Testis (tissue), 3 donors: ENCODE measurements around the gene PAK1. TPM values are rescaled to one million over a fixed set of nuclear protein-coding genes. Genes with fewer than 3 reads are reported as not detected.

Source experiments
- DNase-seq: peaks from one replicate; pipeline ENCODE4 v3.0.0-alpha.2; 2019
- H3K27ac ChIP-seq, 2 donors: fragments of 200-600 bp; sonication (generic); one replicate each; pipeline ENCODE4 v1.5.1; 2019
- H3K27me3 ChIP-seq: fragments of 200-600 bp; sonication (generic); one replicate; pipeline ENCODE4 v1.5.1; 2019
- H3K36me3 ChIP-seq: fragments of 200-600 bp; sonication (generic); one replicate; pipeline ENCODE4 v1.5.1; 2017; ENCODE audit warnings: low read depth; ENCODE audit errors: missing control alignments
- H3K4me1 ChIP-seq: fragments of 200-600 bp; sonication (generic); one replicate; pipeline ENCODE4 v1.5.1; 2019
- H3K4me3 ChIP-seq, 2 donors: fragments of 200-600 bp; sonication (generic); one replicate each; pipeline ENCODE4 v1.5.1; 2017 to 2019
- H3K9me3 ChIP-seq: fragments of 200-600 bp; sonication (generic); one replicate; pipeline ENCODE4 v1.5.1; 2017
- POLR2A ChIP-seq: fragments of 450-650 bp; IDR thresholded peaks from one replicate; pipeline ENCODE4 v1.6.1; 2017; ENCODE audit warnings: antibody characterized with exemption, mild to moderate bottlenecking, moderate library complexity
- WGBS, 2 donors: methylation state at CpG; one replicate each; pipeline ENCODE4 v1.1.5; 2018; 5-methylcytosine and 5-hydroxymethylcytosine counted together
- intact Hi-C: fragments of 100-400 bp; cut with DNase I; formaldehyde crosslinking; loops from one replicate; pipeline ENCODE4 v1.15.1; 2023; ENCODE audit warnings: low total_unique reads
- polyA plus RNA-seq: library from polyadenylated mRNA; stranded (reverse); fragments of 350-450 nt; fragmentation: Illumina TruSeq; extraction: RNeasy Lipid Tissue Mini Kit (QIAGEN cat#74804); gene quantifications from one replicate; pipeline ENCODE4 v1.2.3, GENCODE V29; 2014; ENCODE audit warnings: low read depth, low replicate concordance; ENCODE audit not compliant: insufficient read depth
- total RNA-seq, 2 donors: library from RNA; depleted of rRNA; stranded (reverse); fragments of >200 nt; gene quantifications; one replicate each; pipeline ENCODE4 v1.2.3, GENCODE V29; 2016
- TF ChIP-seq, protein P1 (sequence below), 3 experiments: fragments of 450-650 bp in 2 of 3; fragments of 200-600 bp in 1 of 3; sonication (generic) in 1 of 3; IDR thresholded peaks; one replicate each; pipeline ENCODE4 v1.5.1; 2016 to 2019; ENCODE audit warnings: antibody characterized with exemption in 3 of 3, mild to moderate bottlenecking in 2 of 3, moderate library complexity in 1 of 3

Gene PAK1
- total and polyA plus RNA-seq, 3 donors from 2014 or later: 60.1 to 80.9 (median 63.2) TPM

DNA sequence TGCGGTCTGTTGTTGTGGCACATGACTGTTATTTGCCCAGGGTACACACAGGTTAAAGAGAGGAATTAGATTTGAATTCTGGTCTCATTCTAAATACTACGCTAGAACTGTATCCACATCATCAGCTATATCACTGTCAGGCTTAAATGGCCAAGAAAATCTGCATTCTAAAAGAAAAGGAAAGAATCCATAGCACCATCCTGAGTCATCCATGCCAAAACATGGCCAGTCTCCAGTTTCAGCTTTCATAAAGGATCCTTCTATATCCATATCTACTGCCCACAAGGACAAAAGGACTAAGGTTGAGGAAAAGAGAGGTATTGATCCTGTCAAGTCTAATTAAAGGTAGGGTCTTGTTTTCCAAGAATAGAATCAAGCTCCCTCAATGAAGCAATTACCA is 98.8 kb downstream of the PAK1 start:
- 95 to 99% methylated on average over 2 of the region's 2 CpGs for WGBS, 2 donors
- Histone ChIP-seq H3K36me3 (no peaks in the 10 kb centered on the region), H3K27me3 (no peaks in the 10 kb centered on the region), H3K4me3 (no peak overlapping the region), H3K27ac (no peak overlapping the region), H3K4me1 (no peaks in the 10 kb centered on the region), H3K9me3 (no peaks in the 10 kb centered on the region)
- intact Hi-C loops: no loop called here
- TF ChIP-seq, protein P1, sequence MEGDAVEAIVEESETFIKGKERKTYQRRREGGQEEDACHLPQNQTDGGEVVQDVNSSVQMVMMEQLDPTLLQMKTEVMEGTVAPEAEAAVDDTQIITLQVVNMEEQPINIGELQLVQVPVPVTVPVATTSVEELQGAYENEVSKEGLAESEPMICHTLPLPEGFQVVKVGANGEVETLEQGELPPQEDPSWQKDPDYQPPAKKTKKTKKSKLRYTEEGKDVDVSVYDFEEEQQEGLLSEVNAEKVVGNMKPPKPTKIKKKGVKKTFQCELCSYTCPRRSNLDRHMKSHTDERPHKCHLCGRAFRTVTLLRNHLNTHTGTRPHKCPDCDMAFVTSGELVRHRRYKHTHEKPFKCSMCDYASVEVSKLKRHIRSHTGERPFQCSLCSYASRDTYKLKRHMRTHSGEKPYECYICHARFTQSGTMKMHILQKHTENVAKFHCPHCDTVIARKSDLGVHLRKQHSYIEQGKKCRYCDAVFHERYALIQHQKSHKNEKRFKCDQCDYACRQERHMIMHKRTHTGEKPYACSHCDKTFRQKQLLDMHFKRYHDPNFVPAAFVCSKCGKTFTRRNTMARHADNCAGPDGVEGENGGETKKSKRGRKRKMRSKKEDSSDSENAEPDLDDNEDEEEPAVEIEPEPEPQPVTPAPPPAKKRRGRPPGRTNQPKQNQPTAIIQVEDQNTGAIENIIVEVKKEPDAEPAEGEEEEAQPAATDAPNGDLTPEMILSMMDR (IDR thresholded peaks at IDR 0.05): no peak
- TF ChIP-seq POLR2A: no peak
- DNase-seq: no peak

DNA sequence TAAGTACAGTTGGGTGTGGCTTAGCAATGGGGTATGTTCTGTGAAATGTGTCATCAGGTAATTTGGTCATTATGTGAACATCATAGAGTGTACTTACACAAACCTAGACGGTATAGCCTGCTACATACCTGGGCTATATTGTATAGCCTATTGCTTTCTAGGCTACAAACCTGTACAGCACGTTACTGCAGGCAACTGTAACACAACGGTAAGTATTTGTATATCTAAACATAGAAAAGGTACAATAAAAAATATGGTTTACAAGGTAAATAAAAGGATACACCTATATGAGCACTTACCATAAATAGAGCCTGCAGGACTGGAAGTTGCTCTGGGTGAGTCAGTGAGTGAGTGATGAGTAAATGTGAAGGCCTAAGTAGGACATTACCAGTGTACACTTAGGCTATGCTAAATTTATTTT is 99.3 kb downstream of the PAK1 start:
- Histone ChIP-seq H3K9me3 (no peaks in the 10 kb centered on the region), H3K4me3 (no peak overlapping the region), H3K4me1 (no peaks in the 10 kb centered on the region), H3K36me3 (no peaks in the 10 kb centered on the region), H3K27ac (no peak overlapping the region), H3K27me3 (no peaks in the 10 kb centered on the region)
- DNase-seq: no peak
- TF ChIP-seq POLR2A: no peak
- TF ChIP-seq, protein P1 (IDR thresholded peaks at IDR 0.05): no peak
- intact Hi-C loops: no loop called here
- WGBS, 2 donors: 96 to 97% methylated on average over 3 of the region's 3 CpGs

- no peaks in the 10 kb centered on the region for H3K27me3 ChIP-seq
- no peaks in the 10 kb centered on the region for H3K36me3 ChIP-seq
- no peaks in the 10 kb centered on the region for H3K4me1 ChIP-seq
- WGBS, 2 donors: 96 to 97% methylated on average over 1 of the region's 1 CpG
- H3K27ac ChIP-seq: no peak overlapping the region
- no peak overlapping the region for H3K4me3 ChIP-seq
- no peak for DNase-seq
- intact Hi-C loops: no loop called here
- H3K9me3 ChIP-seq: no peaks in the 10 kb centered on the region
- TF ChIP-seq, protein P1 (IDR thresholded peaks at IDR 0.05): no peak
- TF ChIP-seq POLR2A: no peak
Measured at GRCh38 chr11:77374108-77374507, 99.8 kb downstream of the PAK1 start.

- Histone ChIP-seq H3K36me3 (no peaks in the 10 kb centered on the region), H3K27ac (no peak overlapping the region), H3K9me3 (no peaks in the 10 kb centered on the region), H3K4me3 (no peak overlapping the region), H3K4me1 (no peaks in the 10 kb centered on the region), H3K27me3 (no peaks in the 10 kb centered on the region)
- intact Hi-C loops: no loop called here
- TF ChIP-seq, protein P1 (IDR thresholded peaks at IDR 0.05): no peak
- no peak for TF ChIP-seq POLR2A
- DNase-seq: no peak
- 93 to 95% methylated on average over 2 of the region's 2 CpGs for WGBS, 2 donors
Measured at GRCh38 chr11:77372726-77373125, 101.2 kb downstream of the PAK1 start.

GRCh38 chr11:77371646-77372045 is 102.2 kb downstream of the PAK1 start:
- TF ChIP-seq POLR2A: no peak
- TF ChIP-seq, protein P1 (IDR thresholded peaks at IDR 0.05): no peak
- H3K27me3 ChIP-seq: no peaks in the 10 kb centered on the region
- no peaks in the 10 kb centered on the region for H3K9me3 ChIP-seq
- no peak overlapping the region for H3K4me3 ChIP-seq
- no peak for DNase-seq
- intact Hi-C loops: no loop called here
- H3K4me1 ChIP-seq: no peaks in the 10 kb centered on the region
- no peaks in the 10 kb centered on the region for H3K36me3 ChIP-seq
- no peak overlapping the region for H3K27ac ChIP-seq
